Measurements from ENCODE around the gene ZNF615.
A peak's percentile ranks its signal among the peaks of the same experiment; 100 is the strongest.
"Not testable (repeated sequence)": the region's sequence is repeated elsewhere in the genome, so short reads cannot be mapped to it uniquely, and the experiment has no call there.

ZNF615 gene

DNA sequence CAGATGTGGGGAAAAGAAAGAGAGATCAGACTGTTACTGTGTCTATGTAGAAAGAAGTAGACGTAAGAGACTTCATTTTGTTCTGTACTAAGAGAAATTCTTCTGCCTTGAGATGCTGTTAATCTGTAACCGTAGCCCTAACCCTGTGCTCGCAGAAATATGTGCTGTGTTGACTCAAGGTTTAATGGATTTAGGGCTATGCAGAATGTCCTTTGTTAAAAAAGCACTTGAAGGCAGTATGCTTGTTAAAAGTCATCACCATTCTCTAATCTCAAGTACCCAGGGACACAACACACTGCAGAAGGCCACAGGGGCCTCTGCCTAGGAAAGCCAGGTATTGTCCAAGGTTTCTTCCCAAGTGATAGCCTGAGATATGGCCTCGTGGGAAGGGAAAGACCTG, 16.5 kb upstream of the ZNF615 start:
- H3K9me3 ChIP-seq (ENCODE audit: control insufficient read depth, insufficient read depth, low read depth, low read length), result peaks cover 23% of the 10 kb centered on the region
- H3K4me1 ChIP-seq (ENCODE audit: control insufficient read depth, insufficient read depth, low read length), result not testable (repeated sequence)

DNA sequence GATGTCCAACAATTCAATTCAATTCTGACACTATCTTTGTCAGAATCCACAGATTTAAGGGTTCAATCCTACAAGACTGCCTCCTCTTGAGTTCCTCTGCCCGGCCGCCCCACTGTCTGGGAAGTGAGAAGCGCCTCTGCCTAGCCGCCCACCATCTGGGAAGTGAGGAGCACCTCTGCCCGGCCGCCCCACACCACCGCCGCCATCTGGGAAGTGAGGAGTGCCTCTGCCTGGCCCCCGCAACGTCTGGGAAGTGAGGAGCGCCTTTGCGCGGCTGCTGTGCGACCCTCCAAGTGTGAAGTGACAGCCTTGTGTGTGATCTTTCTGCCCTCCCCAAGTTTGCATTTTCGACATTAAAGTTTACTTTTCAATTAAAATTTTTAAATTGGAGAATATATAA, 14.2 kb upstream of the ZNF615 start:
- H3K4me1 ChIP-seq (ENCODE audit: control insufficient read depth, insufficient read depth, low read length), result no peaks in the 10 kb centered on the region
- H3K9me3 ChIP-seq (ENCODE audit: control insufficient read depth, insufficient read depth, low read depth, low read length), result peaks cover 25% of the 10 kb centered on the region
- H3K4me3 ChIP-seq (ENCODE audit: low read depth, low read length), result no peak overlapping the region
- no peaks in the 10 kb centered on the region for H3K27me3 ChIP-seq (ENCODE audit: control insufficient read depth, insufficient read depth, low read length)
- no peak overlapping the region for H3K27ac ChIP-seq (ENCODE audit: low read depth, low read length)
- peaks cover 88% of the 10 kb centered on the region for H3K36me3 ChIP-seq (ENCODE audit: control insufficient read depth, insufficient read depth, low read length)
- no peak overlapping the region for H3K9ac ChIP-seq (ENCODE audit: low read length)

More for the DNA sequence above, 16.5 kb upstream of the ZNF615 start:
- H3K4me3 ChIP-seq (ENCODE audit: low read depth, low read length); H3K27me3 ChIP-seq (ENCODE audit: control insufficient read depth, insufficient read depth, low read length); H3K9ac ChIP-seq (ENCODE audit: low read length); H3K27ac ChIP-seq (ENCODE audit: low read depth, low read length): not testable (repeated sequence)
- peaks cover 65% of the 10 kb centered on the region for H3K36me3 ChIP-seq (ENCODE audit: control insufficient read depth, insufficient read depth, low read length)

GRCh38 chr19:52020506-52020905, 12.5 kb upstream of the ZNF615 start:
- no peak overlapping the region for H3K4me3 ChIP-seq (ENCODE audit: low read depth, low read length)
- no peaks in the 10 kb centered on the region for H3K27me3 ChIP-seq (ENCODE audit: control insufficient read depth, insufficient read depth, low read length)
- no peak overlapping the region for H3K27ac ChIP-seq (ENCODE audit: low read depth, low read length)
- peaks cover 97% of the 10 kb centered on the region for H3K36me3 ChIP-seq (ENCODE audit: control insufficient read depth, insufficient read depth, low read length)
- H3K4me1 ChIP-seq (ENCODE audit: control insufficient read depth, insufficient read depth, low read length), result no peaks in the 10 kb centered on the region
- H3K9me3 ChIP-seq (ENCODE audit: control insufficient read depth, insufficient read depth, low read depth, low read length), result peaks cover 35% of the 10 kb centered on the region
- no peak overlapping the region for H3K9ac ChIP-seq (ENCODE audit: low read length)

DNA sequence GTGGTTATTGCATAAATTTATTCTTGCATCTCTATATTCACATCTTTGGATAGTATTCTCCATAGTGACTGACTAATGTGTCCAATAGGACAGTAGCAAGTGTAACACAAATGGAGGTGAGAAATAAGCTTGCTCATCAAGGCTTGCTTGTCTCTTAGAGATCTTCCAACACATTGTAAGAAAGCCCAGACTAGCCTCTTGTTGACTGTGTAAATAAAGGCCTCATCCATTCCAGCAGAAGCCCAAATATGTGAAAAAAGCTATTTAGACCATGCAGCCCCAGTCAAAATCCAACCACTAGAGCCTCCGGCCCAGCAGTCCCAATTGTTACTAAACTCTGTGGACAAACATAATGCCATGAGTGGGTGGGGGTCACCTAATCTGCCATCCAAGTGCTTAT, 2.7 kb upstream of the ZNF615 start:
- H3K4me1 ChIP-seq (ENCODE audit: control insufficient read depth, insufficient read depth, low read length), result 0 out of 2 replicates have a peak, but pooled peaks cover 2% of the 10 kb centered on the region
- H3K36me3 ChIP-seq (ENCODE audit: control insufficient read depth, insufficient read depth, low read length), result peaks cover 29% of the 10 kb centered on the region
- no peak overlapping the region for H3K4me3 ChIP-seq (ENCODE audit: low read depth, low read length)
- H3K27me3 ChIP-seq (ENCODE audit: control insufficient read depth, insufficient read depth, low read length), result no peaks in the 10 kb centered on the region
- no peak overlapping the region for H3K27ac ChIP-seq (ENCODE audit: low read depth, low read length)
- no peak overlapping the region for H3K9ac ChIP-seq (ENCODE audit: low read length)
- peaks cover 5% of the 10 kb centered on the region; the same call in 1 of the 2 replicates for H3K9me3 ChIP-seq (ENCODE audit: control insufficient read depth, insufficient read depth, low read depth, low read length)

DNA sequence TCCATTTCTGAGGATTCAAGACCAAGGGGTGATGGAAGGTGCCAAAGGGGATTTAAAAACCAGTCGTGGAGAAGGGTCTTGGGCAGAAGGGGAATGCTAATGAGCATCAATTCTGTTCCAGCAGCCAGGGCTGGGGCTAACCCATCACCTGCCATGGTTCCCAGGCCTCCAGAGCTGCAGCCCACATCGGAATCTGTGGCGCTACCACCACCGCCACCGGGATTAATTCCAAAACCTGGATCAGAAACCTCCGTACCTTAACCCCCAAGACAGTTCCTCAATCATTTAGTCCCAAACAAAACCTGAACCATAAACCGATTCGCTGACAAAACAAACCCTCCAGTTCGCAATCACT, 583 bp downstream of the ZNF615 start:
- Histone ChIP-seq H3K27ac (ENCODE audit: low read depth, low read length) (no peak overlapping the region), H3K4me3 (ENCODE audit: low read depth, low read length) (peak overlapping the region; percentile 97), H3K9ac (ENCODE audit: low read length) (peak overlapping the region; percentile 84)

GRCh38 chr19:51994048-51994644, 13.9 kb downstream of the ZNF615 start:
- H3K9ac ChIP-seq (ENCODE audit: low read length), result no peak overlapping the region
- H3K9me3 ChIP-seq (ENCODE audit: control insufficient read depth, insufficient read depth, low read depth, low read length), result peaks cover 88% of the 10 kb centered on the region
- no peak overlapping the region for H3K27ac ChIP-seq (ENCODE audit: low read depth, low read length)
- no peaks in the 10 kb centered on the region for H3K4me1 ChIP-seq (ENCODE audit: control insufficient read depth, insufficient read depth, low read length)
- peaks cover 70% of the 10 kb centered on the region for H3K36me3 ChIP-seq (ENCODE audit: control insufficient read depth, insufficient read depth, low read length)
- no peak overlapping the region for H3K4me3 ChIP-seq (ENCODE audit: low read depth, low read length)
- no peaks in the 10 kb centered on the region for H3K27me3 ChIP-seq (ENCODE audit: control insufficient read depth, insufficient read depth, low read length)

More for the DNA sequence above, 583 bp downstream of the ZNF615 start:
- peaks cover 10% of the 10 kb centered on the region; the same call in 1 of the 2 replicates for H3K9me3 ChIP-seq (ENCODE audit: control insufficient read depth, insufficient read depth, low read depth, low read length)
- 0 out of 2 replicates have a peak, but pooled peaks cover 2% of the 10 kb centered on the region for H3K4me1 ChIP-seq (ENCODE audit: control insufficient read depth, insufficient read depth, low read length)
- H3K27me3 ChIP-seq (ENCODE audit: control insufficient read depth, insufficient read depth, low read length), result no peaks in the 10 kb centered on the region
- peaks cover 17% of the 10 kb centered on the region for H3K36me3 ChIP-seq (ENCODE audit: control insufficient read depth, insufficient read depth, low read length)

GRCh38 chr19:51993422-51993821, 14.6 kb downstream of the ZNF615 start:
- no peak overlapping the region for H3K27ac ChIP-seq (ENCODE audit: low read depth, low read length)
- H3K9ac ChIP-seq (ENCODE audit: low read length), result no peak overlapping the region
- no peaks in the 10 kb centered on the region for H3K4me1 ChIP-seq (ENCODE audit: control insufficient read depth, insufficient read depth, low read length)
- H3K27me3 ChIP-seq (ENCODE audit: control insufficient read depth, insufficient read depth, low read length), result no peaks in the 10 kb centered on the region
- no peak overlapping the region for H3K4me3 ChIP-seq (ENCODE audit: low read depth, low read length)
- H3K36me3 ChIP-seq (ENCODE audit: control insufficient read depth, insufficient read depth, low read length), result peaks cover 63% of the 10 kb centered on the region
- H3K9me3 ChIP-seq (ENCODE audit: control insufficient read depth, insufficient read depth, low read depth, low read length), result peaks cover 93% of the 10 kb centered on the region

DNA sequence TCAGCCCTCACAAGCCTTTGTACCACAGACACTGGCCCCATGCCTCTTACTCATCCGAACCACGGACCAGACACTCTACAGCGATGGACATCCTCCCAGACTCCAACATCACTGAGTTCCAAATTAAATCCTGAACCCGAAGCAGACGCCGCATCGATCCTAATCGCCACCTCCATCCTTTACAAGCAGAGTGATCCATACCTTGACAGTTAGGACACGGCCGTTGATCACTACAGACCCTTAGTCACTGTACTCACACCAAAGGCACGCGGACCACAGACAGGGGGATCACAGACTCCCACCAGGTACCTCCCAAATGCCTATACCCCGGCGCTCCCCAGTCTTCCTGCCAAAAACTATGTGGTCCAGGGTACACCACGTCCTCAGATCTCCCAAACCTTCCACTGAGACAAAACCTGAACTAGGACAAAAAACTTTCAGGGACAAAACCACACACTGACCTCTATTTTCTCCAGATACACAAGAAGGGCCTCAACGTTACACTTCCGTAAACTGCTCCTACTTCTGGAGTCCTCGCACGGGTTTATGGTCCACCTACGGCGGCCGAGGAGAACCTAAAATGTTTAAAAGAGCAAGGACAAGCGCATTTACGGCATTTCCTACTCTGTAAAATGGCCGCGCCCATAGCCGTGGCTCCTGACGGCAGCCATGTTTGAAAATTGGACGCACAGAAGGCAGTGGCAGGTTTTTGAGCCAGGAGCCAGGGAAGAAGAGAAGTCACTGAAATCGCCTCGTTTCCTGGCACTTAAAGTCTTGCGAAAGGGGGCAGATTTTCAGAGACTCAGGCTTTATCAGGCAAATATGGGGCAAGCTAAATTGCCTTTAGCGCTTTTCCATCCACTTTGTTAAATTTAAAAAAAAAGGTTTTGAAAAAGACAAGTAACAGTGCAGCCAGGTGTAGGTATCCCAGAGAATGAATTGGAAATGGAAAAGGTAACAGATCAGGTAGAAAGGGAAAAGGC, 21.4 kb downstream of the ZNF615 start, which contains the start of gene ZNF350:
Gene ZNF350 (minus strand): TSS at position 532 of the 983 bp plus-strand sequence. CDS start 12,480 bp downstream, outside the sequence.
- Histone ChIP-seq H3K9ac (ENCODE audit: low read length) (peak within 1 kb of the TSS; percentile 86), H3K9me3 (ENCODE audit: control insufficient read depth, insufficient read depth, low read depth, low read length) (peaks cover 55% of the 10 kb centered on the region), H3K36me3 (ENCODE audit: control insufficient read depth, insufficient read depth, low read length) (no peaks in the 10 kb centered on the region), H3K4me1 (ENCODE audit: control insufficient read depth, insufficient read depth, low read length) (no peaks in the 10 kb centered on the region), H3K4me3 (ENCODE audit: low read depth, low read length) (peak within 1 kb of the TSS; percentile 97), H3K27ac (ENCODE audit: low read depth, low read length) (no peak within 1 kb of the TSS), H3K27me3 (ENCODE audit: control insufficient read depth, insufficient read depth, low read length) (no peaks in the 10 kb centered on the region)

- no peak overlapping the region for H3K9ac ChIP-seq (ENCODE audit: low read length)
- H3K27ac ChIP-seq (ENCODE audit: low read depth, low read length), result no peak overlapping the region
- no peak overlapping the region for H3K4me3 ChIP-seq (ENCODE audit: low read depth, low read length)
- peaks cover 13% of the 10 kb centered on the region for H3K36me3 ChIP-seq (ENCODE audit: control insufficient read depth, insufficient read depth, low read length)
- H3K27me3 ChIP-seq (ENCODE audit: control insufficient read depth, insufficient read depth, low read length), result no peaks in the 10 kb centered on the region
- H3K9me3 ChIP-seq (ENCODE audit: control insufficient read depth, insufficient read depth, low read depth, low read length), result peaks cover 55% of the 10 kb centered on the region
- H3K4me1 ChIP-seq (ENCODE audit: control insufficient read depth, insufficient read depth, low read length), result no peaks in the 10 kb centered on the region
Observed at GRCh38 chr19:51983361-51983760, 24.6 kb downstream of the ZNF615 start.

- H3K36me3 ChIP-seq (ENCODE audit: control insufficient read depth, insufficient read depth, low read length), result peaks cover 17% of the 10 kb centered on the region
- not testable (repeated sequence) for H3K27ac ChIP-seq (ENCODE audit: low read depth, low read length); H3K4me1 ChIP-seq (ENCODE audit: control insufficient read depth, insufficient read depth, low read length); H3K4me3 ChIP-seq (ENCODE audit: low read depth, low read length); H3K9ac ChIP-seq (ENCODE audit: low read length); H3K27me3 ChIP-seq (ENCODE audit: control insufficient read depth, insufficient read depth, low read length)
- H3K9me3 ChIP-seq (ENCODE audit: control insufficient read depth, insufficient read depth, low read depth, low read length), result peaks cover 72% of the 10 kb centered on the region
Observed at GRCh38 chr19:51980926-51981325, 27.1 kb downstream of the ZNF615 start.
